Spinal cord (tissue), 10 donors: ENCODE data around the gene CTDP1. TPM values are rescaled to one million over a fixed set of nuclear protein-coding genes. Genes with fewer than 3 reads are reported as not detected.

ENCODE experiments used
- DNase-seq, 6 donors: peaks; one replicate each; pipeline versions ENCODE4 v3.0.0 to v3.0.0-alpha.2; 2013 to 2015; ENCODE audit warnings: low spot score in 6 of 6, low read depth in 4 of 6
- H3K27ac ChIP-seq: one replicate; pipeline ENCODE4 v1.5.1; 2013; ENCODE audit warnings: low read depth, low read length, control low read depth
- H3K27me3 ChIP-seq: one replicate; pipeline ENCODE4 v1.6.1; 2013; ENCODE audit warnings: low read length; ENCODE audit not compliant: control insufficient read depth, insufficient read depth
- H3K36me3 ChIP-seq: one replicate; pipeline ENCODE4 v1.6.1; 2013; ENCODE audit warnings: low read length; ENCODE audit not compliant: control insufficient read depth, insufficient read depth
- H3K4me1 ChIP-seq: one replicate; pipeline ENCODE4 v1.6.1; 2013; ENCODE audit warnings: low read length; ENCODE audit not compliant: control insufficient read depth, insufficient read depth
- H3K4me3 ChIP-seq: one replicate; pipeline ENCODE4 v1.5.1; 2013; ENCODE audit warnings: low read depth, low read length, control low read depth
- H3K9me3 ChIP-seq: one replicate; pipeline ENCODE4 v1.6.1; 2013; ENCODE audit warnings: low read length; ENCODE audit not compliant: control insufficient read depth, insufficient read depth
- WGBS: methylation state at CpG from one replicate; pipeline ENCODE4 v1.1.5; 2013; ENCODE audit warnings: missing lambda C conversion rate; ENCODE audit not compliant: insufficient coverage; 5-methylcytosine and 5-hydroxymethylcytosine counted together
- polyA plus RNA-seq, 2 donors: library from polyadenylated mRNA; unstranded; fragments of 120-200 nt; gene quantifications; one replicate each; pipeline ENCODE4 v1.2.1, GENCODE V29; 2013; ENCODE audit not compliant: insufficient read length in 2 of 2
- total RNA-seq, 2 donors: library from RNA; depleted of rRNA in 1 of 2; stranded (reverse); fragments of 120-200 nt in 1 of 2; fragments of >200 nt in 1 of 2; gene quantifications; one replicate each; pipeline versions ENCODE4 v1.2.3 to v1.2.4, GENCODE V29; 2013 to 2014
- donor health status: healthy.

CTDP1 gene
- total and polyA plus RNA-seq, 4 donors: 11.3 to 16.2 (median 14.4) TPM

GRCh38 chr18:79662439-79662838 lies 17.2 kb upstream of the CTDP1 start:
- Histone ChIP-seq H3K27me3 (no peaks in the 10 kb centered on the region), H3K4me3 (no peak overlapping the region), H3K4me1 (peaks cover 6% of the 10 kb centered on the region), H3K36me3 (no peaks in the 10 kb centered on the region), H3K9me3 (no peaks in the 10 kb centered on the region), H3K27ac (peak overlapping the region; percentile 54)
- DNase-seq: peak in 1 of 6 donors; percentile 24
- no CpG with 5 or more reads among the region's 1 CpG for WGBS

- H3K4me3 ChIP-seq: no peak overlapping the region
- H3K4me1 ChIP-seq: peaks cover 2% of the 10 kb centered on the region
- H3K27me3 ChIP-seq: no peaks in the 10 kb centered on the region
- no peak overlapping the region for H3K27ac ChIP-seq
- 94% methylated on average over 2 of the region's 3 CpGs for WGBS
- no peaks in the 10 kb centered on the region for H3K36me3 ChIP-seq
- no peak for DNase-seq
- H3K9me3 ChIP-seq: no peaks in the 10 kb centered on the region
Observed at GRCh38 chr18:79664525-79665125, 15.0 kb upstream of the CTDP1 start.

GRCh38 chr18:79668203-79668602 lies 11.4 kb upstream of the CTDP1 start:
- Histone ChIP-seq H3K27ac (no peak overlapping the region), H3K27me3 (no peaks in the 10 kb centered on the region), H3K4me3 (no peak overlapping the region), H3K9me3 (no peaks in the 10 kb centered on the region), H3K36me3 (no peaks in the 10 kb centered on the region), H3K4me1 (no peaks in the 10 kb centered on the region)
- DNase-seq: no peak

- 86% methylated on average over 17 of the region's 19 CpGs for WGBS
- DNase-seq: no peak
- no peaks in the 10 kb centered on the region for H3K27me3 ChIP-seq
- H3K27ac ChIP-seq: no peak overlapping the region
- no peak overlapping the region for H3K4me3 ChIP-seq
- peaks cover 5% of the 10 kb centered on the region for H3K4me1 ChIP-seq
- no peaks in the 10 kb centered on the region for H3K9me3 ChIP-seq
- H3K36me3 ChIP-seq: peaks cover 3% of the 10 kb centered on the region
Observed at GRCh38 chr18:79672490-79673276, 6.9 kb upstream of the CTDP1 start.

- DNase-seq: no peak
- H3K4me3 ChIP-seq: no peak overlapping the region
- H3K36me3 ChIP-seq: peaks cover 7% of the 10 kb centered on the region
- H3K4me1 ChIP-seq: peaks cover 25% of the 10 kb centered on the region
- H3K27ac ChIP-seq: no peak overlapping the region
- WGBS: 46% methylated on average over 2 of the region's 6 CpGs
- no peaks in the 10 kb centered on the region for H3K9me3 ChIP-seq
- no peaks in the 10 kb centered on the region for H3K27me3 ChIP-seq
Observed at GRCh38 chr18:79677221-79677620, 2.4 kb upstream of the CTDP1 start.

GRCh38 chr18:79677840-79678239 lies 1.8 kb upstream of the CTDP1 start:
- peaks cover 7% of the 10 kb centered on the region for H3K36me3 ChIP-seq
- no peaks in the 10 kb centered on the region for H3K27me3 ChIP-seq
- peaks cover 25% of the 10 kb centered on the region for H3K4me1 ChIP-seq
- H3K9me3 ChIP-seq: no peaks in the 10 kb centered on the region
- no peak for DNase-seq
- WGBS: 75% methylated on average over 4 of the region's 9 CpGs
- H3K27ac ChIP-seq: no peak overlapping the region
- no peak overlapping the region for H3K4me3 ChIP-seq

- Histone ChIP-seq H3K9me3 (no peaks in the 10 kb centered on the region), H3K4me1 (peaks cover 25% of the 10 kb centered on the region), H3K27me3 (no peaks in the 10 kb centered on the region), H3K4me3 (peak overlapping the region; percentile 91), H3K36me3 (peaks cover 12% of the 10 kb centered on the region), H3K27ac (peak overlapping the region; percentile 99)
- WGBS: under 1% methylated on average over 76 of the region's 77 CpGs
- DNase-seq: peak; percentile 95 to 100 (median 96)
Observed at GRCh38 chr18:79678665-79679551, 695 bp upstream of the CTDP1 start.

- Histone ChIP-seq H3K9me3 (no peaks in the 10 kb centered on the region), H3K36me3 (peaks cover 12% of the 10 kb centered on the region), H3K27ac (no peak overlapping the region), H3K4me3 (peak overlapping the region; percentile 48), H3K27me3 (no peaks in the 10 kb centered on the region), H3K4me1 (peaks cover 25% of the 10 kb centered on the region)
- 8% methylated on average over 52 of the region's 54 CpGs for WGBS
- DNase-seq: peak in 1 of 6 donors; percentile 20
Observed at GRCh38 chr18:79680100-79680879, 687 bp downstream of the CTDP1 start.

- WGBS: 77% methylated on average over 20 of the region's 20 CpGs
- H3K9me3 ChIP-seq: no peaks in the 10 kb centered on the region
- H3K36me3 ChIP-seq: peaks cover 12% of the 10 kb centered on the region
- DNase-seq: no peak
- H3K27me3 ChIP-seq: no peaks in the 10 kb centered on the region
- H3K4me1 ChIP-seq: peaks cover 25% of the 10 kb centered on the region
- peak overlapping the region; percentile 48 for H3K4me3 ChIP-seq
- H3K27ac ChIP-seq: no peak overlapping the region
Observed at GRCh38 chr18:79680891-79681339, 1.3 kb downstream of the CTDP1 start.
